Stimulated activated CD4-positive, alpha-beta T cell treated with anti-CD3 and anti-CD28 coated beads, TNF-alpha, amount 100 ng/mL, for 24 hours (primary cell): ENCODE results near the gene SEMA3G.
A peak's percentile ranks its signal among the peaks of the same experiment; 100 is the strongest.

Experiments used
- DNase-seq, 3 experiments: peaks; one replicate each; pipeline ENCODE4 v3.0.0-alpha.2; 2020; ENCODE audit warnings: low read depth in 3 of 3

Gene SEMA3G

GRCh38 chr3:52396011-52396906, 48.6 kb downstream of the SEMA3G start:
- DNase-seq, result no peak

GRCh38 chr3:52395503-52395865, 49.4 kb downstream of the SEMA3G start:
- DNase-seq, result no peak

GRCh38 chr3:52394751-52395502, 50.0 kb downstream of the SEMA3G start:
- DNase-seq, result no peak

- no peak for DNase-seq
These were observed 50.8 kb downstream of the SEMA3G start for GRCh38 chr3:52393959-52394670.

GRCh38 chr3:52393131-52393807, 51.6 kb downstream of the SEMA3G start:
- no peak for DNase-seq

- DNase-seq, result no peak
These were observed 52.5 kb downstream of the SEMA3G start for GRCh38 chr3:52392216-52392930.

GRCh38 chr3:52391096-52391495, 53.8 kb downstream of the SEMA3G start:
- DNase-seq, result no peak

- no peak for DNase-seq
These were observed 56.0 kb downstream of the SEMA3G start for GRCh38 chr3:52388933-52389332.

GRCh38 chr3:52388348-52388821, 56.5 kb downstream of the SEMA3G start:
- DNase-seq, result no peak

- DNase-seq, result no peak
These were observed 57.4 kb downstream of the SEMA3G start for GRCh38 chr3:52387481-52387880.

- DNase-seq, result peak in 1 of 3 experiments; percentile 27
These were observed 59.7 kb downstream of the SEMA3G start for GRCh38 chr3:52385157-52385556.

- DNase-seq, result no peak
These were observed 60.7 kb downstream of the SEMA3G start for GRCh38 chr3:52384019-52384761.

GRCh38 chr3:52383446-52383845, 61.5 kb downstream of the SEMA3G start:
- DNase-seq, result no peak
